GM23248 (cell line): ENCODE data around the gene ZNF384.

Experiments used
- EZH2 ChIP-seq: fragments of 200-600 bp; sonication (generic); IDR thresholded peaks from 2 replicates; pipeline ENCODE4 v1.6.1; 2018; ENCODE audit warnings: antibody characterized with exemption, mild to moderate bottlenecking; ENCODE audit not compliant: insufficient read depth, poor library complexity, severe bottlenecking
- EZH2phosphoT487 ChIP-seq: fragments of 200-600 bp; sonication (generic); IDR thresholded peaks from 2 replicates; pipeline ENCODE4 v1.6.1; 2018; ENCODE audit warnings: antibody characterized with exemption, moderate library complexity, mild to moderate bottlenecking, low read depth; ENCODE audit not compliant: insufficient read depth

DNA sequence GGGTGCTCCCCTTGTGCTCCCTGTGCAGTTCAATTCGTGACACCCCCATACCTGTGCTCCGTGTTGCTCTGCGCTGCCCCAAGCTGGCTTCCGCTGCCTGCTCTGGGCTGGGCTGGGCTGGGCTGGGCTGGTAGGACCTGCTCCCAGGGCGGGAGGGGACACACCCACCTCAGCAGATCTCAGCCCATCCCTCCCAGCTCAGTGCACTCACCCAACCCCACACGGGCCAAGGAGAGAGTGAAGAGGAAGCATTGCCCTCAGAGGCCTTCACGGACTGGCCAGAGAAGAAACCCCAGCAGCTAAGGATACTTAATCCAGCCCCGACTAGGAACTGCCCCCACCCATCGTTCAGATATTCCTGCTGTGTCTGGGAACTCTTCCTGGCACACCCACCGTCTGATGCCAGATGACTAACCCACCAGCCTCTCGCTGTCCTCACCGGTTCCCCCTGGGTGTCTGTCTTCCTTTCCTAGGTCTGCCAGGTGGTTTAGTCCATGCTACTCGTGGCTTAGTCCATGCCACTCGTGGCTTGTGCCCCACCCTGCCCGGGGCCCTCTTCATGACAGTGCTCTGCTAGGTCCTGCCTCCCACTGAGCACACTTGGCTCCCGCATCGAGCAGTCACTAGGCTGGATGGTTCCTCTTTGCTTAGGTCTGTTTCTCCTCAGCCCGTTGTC is 53.2 kb downstream of the ZNF384 start, which contains the start of gene LPAR5:
- no peak for TF ChIP-seq EZH2phosphoT487
- no peak for TF ChIP-seq EZH2
